ENCODE data around the gene ITGA7.
A peak's percentile ranks its signal among the peaks of the same experiment; 100 is the strongest.

The ITGA7 gene

GRCh38 chr12:55700255-55701018 lies 7.3 kb downstream of the ITGA7 start:
- no peak for DNase-seq (ENCODE audit: low spot score)

GRCh38 chr12:55699471-55700055 lies 8.1 kb downstream of the ITGA7 start:
- no peak for DNase-seq (ENCODE audit: low spot score)

GRCh38 chr12:55698965-55699364 lies 8.7 kb downstream of the ITGA7 start:
- DNase-seq (ENCODE audit: low spot score), result no peak

- DNase-seq (ENCODE audit: low spot score), result peak; percentile 59
These were observed 9.3 kb downstream of the ITGA7 start for GRCh38 chr12:55698241-55698955.

- DNase-seq (ENCODE audit: low spot score), result no peak
These were observed 10.0 kb downstream of the ITGA7 start for GRCh38 chr12:55697686-55698085.

GRCh38 chr12:55696796-55697462 lies 10.8 kb downstream of the ITGA7 start:
- no peak for DNase-seq (ENCODE audit: low spot score)

GRCh38 chr12:55696141-55696540 lies 11.6 kb downstream of the ITGA7 start:
- no peak for DNase-seq (ENCODE audit: low spot score)

GRCh38 chr12:55695349-55695748 lies 12.4 kb downstream of the ITGA7 start:
- DNase-seq (ENCODE audit: low spot score), result no peak

GRCh38 chr12:55694651-55695050 lies 13.1 kb downstream of the ITGA7 start:
- DNase-seq (ENCODE audit: low spot score), result no peak

- no peak for DNase-seq (ENCODE audit: low spot score)
These were observed 13.6 kb downstream of the ITGA7 start for GRCh38 chr12:55694188-55694515.

- no peak for DNase-seq (ENCODE audit: low spot score)
These were observed 14.1 kb downstream of the ITGA7 start for GRCh38 chr12:55693323-55694187.

- no peak for DNase-seq (ENCODE audit: low spot score)
These were observed 14.9 kb downstream of the ITGA7 start for GRCh38 chr12:55692631-55693322.

- DNase-seq (ENCODE audit: low spot score), result no peak
These were observed 18.7 kb downstream of the ITGA7 start for GRCh38 chr12:55688716-55689655.

- no peak for DNase-seq (ENCODE audit: low spot score)
These were observed 20.0 kb downstream of the ITGA7 start for GRCh38 chr12:55687746-55688145.

GRCh38 chr12:55686366-55687010 lies 21.2 kb downstream of the ITGA7 start:
- DNase-seq (ENCODE audit: low spot score), result no peak

GRCh38 chr12:55685671-55686070 lies 22.0 kb downstream of the ITGA7 start:
- DNase-seq (ENCODE audit: low spot score), result peak; percentile 56

- peak; percentile 49 for DNase-seq (ENCODE audit: low spot score)
These were observed 22.8 kb downstream of the ITGA7 start for GRCh38 chr12:55684761-55685370.

GRCh38 chr12:55683676-55684075 lies 24.0 kb downstream of the ITGA7 start:
- DNase-seq (ENCODE audit: low spot score), result peak; percentile 12

Measured in left forelimb (tissue), 1 donor.